Panc1 (cell line): ENCODE data around the gene KRT86. TPM values are rescaled to one million over a fixed set of nuclear protein-coding genes. Genes with fewer than 3 reads are reported as not detected.

ENCODE experiments used
- ATAC-seq: fragments of 200-7000 bp; cut with Tn5 transposase; 2 replicates; pipeline ENCODE4 v1.9.1; 2020; ENCODE audit warnings: mild to moderate bottlenecking, moderate library complexity
- BruUV-seq: library from RNA; stranded (reverse); fragments of 400-500 nt; replicated peaks from 2 replicates; lab custom pipeline; 2021; lab: Mats Ljungman, UMichigan
- CTCF ChIA-PET: fragments of 300-600 bp; sonication (Branson Sonifier 250); formaldehyde crosslinking; loops from one replicate; lab custom pipeline; 2022; ENCODE audit warnings: antibody characterized with exemption; lab: Charles Lee
- POLR2A ChIA-PET: fragments of 300-600 bp; sonication (Branson Sonifier 250); formaldehyde crosslinking; loops from one replicate; lab custom pipeline; 2022; ENCODE audit warnings: antibody characterized with exemption; lab: Charles Lee
- DNase-seq: peaks from one replicate; pipeline ENCODE4 v3.0.0-alpha.2; 2010; ENCODE audit warnings: low read depth, low spot score
- H3K27ac ChIP-seq: 2 replicates; pipeline ENCODE4 v1.5.1; 2011; ENCODE audit warnings: mild to moderate bottlenecking, low read length, inconsistent platforms
- H3K27me3 ChIP-seq: fragments of 200-500 bp; sonication (Bioruptor generic); 2 replicates; pipeline ENCODE4 v1.6.0; 2014; ENCODE audit warnings: low read length, inconsistent platforms; ENCODE audit not compliant: control insufficient read depth, insufficient read depth
- H3K36me3 ChIP-seq: fragments of 200-500 bp; sonication (Bioruptor generic); 2 replicates; pipeline ENCODE4 v1.5.1; 2014; ENCODE audit warnings: inconsistent platforms, mild to moderate bottlenecking, low read length, moderate library complexity; ENCODE audit not compliant: control insufficient read depth, insufficient read depth
- H3K4me1 ChIP-seq: 2 replicates; pipeline ENCODE4 v1.5.1; 2011; ENCODE audit warnings: inconsistent platforms, mild to moderate bottlenecking, low read length, moderate library complexity; ENCODE audit not compliant: control insufficient read depth, insufficient read depth
- H3K4me3 ChIP-seq, 2 experiments: 2 replicates each; pipeline ENCODE4 v1.5.1; 2011 to 2012; ENCODE audit warnings: low read depth in 2 of 2, low read length in 2 of 2, mild to moderate bottlenecking in 2 of 2, inconsistent platforms in 1 of 2, moderate library complexity in 1 of 2
- H3K9me3 ChIP-seq: fragments of 200-500 bp; sonication (Bioruptor generic); 2 replicates; pipeline ENCODE4 v1.5.1; 2014; ENCODE audit warnings: low read depth, mild to moderate bottlenecking, inconsistent platforms, low read length, moderate library complexity; ENCODE audit not compliant: control insufficient read depth, insufficient read depth
- POLR2AphosphoS5 ChIP-seq: IDR thresholded peaks from 2 replicates; pipeline ENCODE4 v1.6.1; 2012; ENCODE audit warnings: mild to moderate bottlenecking, low read depth, low read length, moderate library complexity
- SIN3A ChIP-seq: IDR thresholded peaks from 2 replicates; pipeline ENCODE4 v1.6.1; 2012; ENCODE audit warnings: low read depth, mild to moderate bottlenecking, low read length, moderate library complexity, borderline replicate concordance; ENCODE audit not compliant: insufficient read depth
- TCF7L2 ChIP-seq: IDR thresholded peaks from 2 replicates; pipeline ENCODE4 v1.6.1; 2011; ENCODE audit warnings: mild to moderate bottlenecking, low read depth, low read length, inconsistent platforms
- in situ Hi-C: cut with HindIII; loops from 2 replicates; pipeline ENCODE4 v1.10.0; 2016; ENCODE audit warnings: low sequenced_read_pairs, low pct_unique_long_range_greater_than_20kb
- intact Hi-C: fragments of 100-400 bp; cut with micrococcal nuclease; formaldehyde crosslinking; loops from one replicate; pipeline ENCODE4 v1.10.0; 2022; ENCODE audit not compliant: unreplicated experiment
- total RNA-seq: library from RNA; stranded (reverse); gene quantifications from one replicate; pipeline ENCODE4 v1.2.1, GENCODE V29; 2021; ENCODE audit not compliant: unreplicated experiment
- TF ChIP-seq, protein P1 (sequence below), 2 experiments: IDR thresholded peaks; 2 replicates each; pipeline ENCODE4 v1.6.1; 2011 to 2012; ENCODE audit warnings: low read depth in 2 of 2, control low read depth in 1 of 2, low read length in 1 of 2, mild to moderate bottlenecking in 1 of 2, moderate library complexity in 1 of 2; ENCODE audit not compliant: insufficient read depth in 1 of 2
- TF ChIP-seq, protein P2 (sequence below): fragments of 450-650 bp; IDR thresholded peaks from 2 replicates; pipeline ENCODE4 v1.5.1; 2017; ENCODE audit warnings: mild to moderate bottlenecking

Gene KRT86
- total RNA-seq, 1 experiment from 2014 or later = 1.1 TPM

DNA sequence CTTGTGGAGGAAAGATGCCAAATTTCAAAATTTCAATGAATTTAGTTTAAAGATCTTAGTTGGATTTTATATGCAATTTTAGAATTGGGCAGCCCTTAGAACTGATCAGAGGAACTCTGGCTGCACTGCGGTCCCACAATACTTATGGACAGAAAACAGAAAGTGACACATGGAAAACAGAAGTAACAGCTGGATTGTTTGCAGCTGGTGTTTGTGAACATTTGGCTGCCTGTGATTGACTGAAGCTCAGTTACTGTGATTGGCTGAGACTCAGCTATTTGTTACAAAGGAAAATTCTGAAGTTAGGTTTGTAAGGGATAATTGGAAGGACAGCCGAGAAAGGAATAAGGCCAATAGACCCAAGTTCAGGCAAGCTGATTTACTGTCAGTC, 10.0 kb upstream of the KRT86 start:
- H3K4me3 ChIP-seq = no peak overlapping the region
- H3K4me1 ChIP-seq = no peaks in the 10 kb centered on the region
- H3K27me3 ChIP-seq = no peaks in the 10 kb centered on the region
- CTCF ChIA-PET = no interaction called here
- H3K27ac ChIP-seq = no peak overlapping the region; the same call in 1 of the 2 replicates
- intact Hi-C loops = no loop called here
- POLR2A ChIA-PET = no interaction called here
- no peak for ATAC-seq
- in situ Hi-C loops = no loop called here
- H3K36me3 ChIP-seq = no peaks in the 10 kb centered on the region
- no peaks in the 10 kb centered on the region for H3K9me3 ChIP-seq
- no TSS peak for BruUV-seq
- TF ChIP-seq, protein P1, sequence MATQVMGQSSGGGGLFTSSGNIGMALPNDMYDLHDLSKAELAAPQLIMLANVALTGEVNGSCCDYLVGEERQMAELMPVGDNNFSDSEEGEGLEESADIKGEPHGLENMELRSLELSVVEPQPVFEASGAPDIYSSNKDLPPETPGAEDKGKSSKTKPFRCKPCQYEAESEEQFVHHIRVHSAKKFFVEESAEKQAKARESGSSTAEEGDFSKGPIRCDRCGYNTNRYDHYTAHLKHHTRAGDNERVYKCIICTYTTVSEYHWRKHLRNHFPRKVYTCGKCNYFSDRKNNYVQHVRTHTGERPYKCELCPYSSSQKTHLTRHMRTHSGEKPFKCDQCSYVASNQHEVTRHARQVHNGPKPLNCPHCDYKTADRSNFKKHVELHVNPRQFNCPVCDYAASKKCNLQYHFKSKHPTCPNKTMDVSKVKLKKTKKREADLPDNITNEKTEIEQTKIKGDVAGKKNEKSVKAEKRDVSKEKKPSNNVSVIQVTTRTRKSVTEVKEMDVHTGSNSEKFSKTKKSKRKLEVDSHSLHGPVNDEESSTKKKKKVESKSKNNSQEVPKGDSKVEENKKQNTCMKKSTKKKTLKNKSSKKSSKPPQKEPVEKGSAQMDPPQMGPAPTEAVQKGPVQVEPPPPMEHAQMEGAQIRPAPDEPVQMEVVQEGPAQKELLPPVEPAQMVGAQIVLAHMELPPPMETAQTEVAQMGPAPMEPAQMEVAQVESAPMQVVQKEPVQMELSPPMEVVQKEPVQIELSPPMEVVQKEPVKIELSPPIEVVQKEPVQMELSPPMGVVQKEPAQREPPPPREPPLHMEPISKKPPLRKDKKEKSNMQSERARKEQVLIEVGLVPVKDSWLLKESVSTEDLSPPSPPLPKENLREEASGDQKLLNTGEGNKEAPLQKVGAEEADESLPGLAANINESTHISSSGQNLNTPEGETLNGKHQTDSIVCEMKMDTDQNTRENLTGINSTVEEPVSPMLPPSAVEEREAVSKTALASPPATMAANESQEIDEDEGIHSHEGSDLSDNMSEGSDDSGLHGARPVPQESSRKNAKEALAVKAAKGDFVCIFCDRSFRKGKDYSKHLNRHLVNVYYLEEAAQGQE (IDR thresholded peaks at IDR 0.05; ENCODE audit: insufficient read depth in 1 of 2, low read depth in 2 of 2, low read length in 1 of 2) = no peak
- TF ChIP-seq TCF7L2 (no peak), SIN3A (no peak), POLR2AphosphoS5 (no peak)
- TF ChIP-seq, protein P2, sequence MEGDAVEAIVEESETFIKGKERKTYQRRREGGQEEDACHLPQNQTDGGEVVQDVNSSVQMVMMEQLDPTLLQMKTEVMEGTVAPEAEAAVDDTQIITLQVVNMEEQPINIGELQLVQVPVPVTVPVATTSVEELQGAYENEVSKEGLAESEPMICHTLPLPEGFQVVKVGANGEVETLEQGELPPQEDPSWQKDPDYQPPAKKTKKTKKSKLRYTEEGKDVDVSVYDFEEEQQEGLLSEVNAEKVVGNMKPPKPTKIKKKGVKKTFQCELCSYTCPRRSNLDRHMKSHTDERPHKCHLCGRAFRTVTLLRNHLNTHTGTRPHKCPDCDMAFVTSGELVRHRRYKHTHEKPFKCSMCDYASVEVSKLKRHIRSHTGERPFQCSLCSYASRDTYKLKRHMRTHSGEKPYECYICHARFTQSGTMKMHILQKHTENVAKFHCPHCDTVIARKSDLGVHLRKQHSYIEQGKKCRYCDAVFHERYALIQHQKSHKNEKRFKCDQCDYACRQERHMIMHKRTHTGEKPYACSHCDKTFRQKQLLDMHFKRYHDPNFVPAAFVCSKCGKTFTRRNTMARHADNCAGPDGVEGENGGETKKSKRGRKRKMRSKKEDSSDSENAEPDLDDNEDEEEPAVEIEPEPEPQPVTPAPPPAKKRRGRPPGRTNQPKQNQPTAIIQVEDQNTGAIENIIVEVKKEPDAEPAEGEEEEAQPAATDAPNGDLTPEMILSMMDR = no peak
- DNase-seq = no peak

GRCh38 chr12:52266514-52266913, 7.9 kb upstream of the KRT86 start:
- H3K27ac ChIP-seq = no peak overlapping the region
- no TSS peak for BruUV-seq
- H3K4me3 ChIP-seq = no peak overlapping the region
- CTCF ChIA-PET = no interaction called here
- DNase-seq (no peak), ATAC-seq (no peak)
- H3K9me3 ChIP-seq = no peaks in the 10 kb centered on the region
- intact Hi-C loops = no loop called here
- H3K27me3 ChIP-seq = no peaks in the 10 kb centered on the region
- TF ChIP-seq TCF7L2 = no peak
- TF ChIP-seq SIN3A = no peak
- POLR2A ChIA-PET = no interaction called here
- no peaks in the 10 kb centered on the region for H3K36me3 ChIP-seq
- in situ Hi-C loops = no loop called here
- no peaks in the 10 kb centered on the region for H3K4me1 ChIP-seq

DNA sequence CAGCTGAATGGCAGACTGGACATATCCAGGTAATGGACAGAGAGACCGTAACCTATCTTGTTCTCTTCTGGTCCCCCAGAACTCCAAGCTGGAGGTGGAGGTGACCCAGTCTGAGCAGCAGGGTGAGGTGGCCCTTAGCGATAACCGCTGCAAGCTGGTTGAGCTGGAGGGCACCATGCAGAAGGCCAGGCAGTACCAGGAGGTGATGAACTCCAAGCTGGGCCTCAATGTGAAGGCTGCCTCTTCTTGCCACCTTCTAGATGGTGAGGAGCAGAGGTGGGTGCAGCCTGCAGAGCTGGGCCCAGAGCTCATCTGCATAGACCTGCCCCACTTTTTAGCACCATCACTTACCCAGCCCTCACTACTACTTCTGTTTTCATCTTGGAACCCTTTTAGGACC, 7.2 kb upstream of the KRT86 start:
- ATAC-seq (no peak), DNase-seq (no peak)
- ChIA-PET CTCF (no interaction called here), POLR2A (no interaction called here)
- intact Hi-C loops (no loop called here), in situ Hi-C loops (no loop called here)
- TF ChIP-seq POLR2AphosphoS5 (no peak), SIN3A (no peak), TCF7L2 (no peak)
- TF ChIP-seq, protein P1 (IDR thresholded peaks at IDR 0.05; ENCODE audit: insufficient read depth in 1 of 2, low read depth in 2 of 2, low read length in 1 of 2) = no peak
- TF ChIP-seq, protein P2 = no peak
- no peaks in the 10 kb centered on the region for H3K27me3 ChIP-seq
- H3K4me1 ChIP-seq = no peaks in the 10 kb centered on the region
- H3K27ac ChIP-seq = no peak overlapping the region; the same call in 1 of the 2 replicates
- H3K36me3 ChIP-seq = no peaks in the 10 kb centered on the region
- H3K9me3 ChIP-seq = no peaks in the 10 kb centered on the region
- no TSS peak for BruUV-seq
- H3K4me3 ChIP-seq = no peak overlapping the region
